Upper lobe of left lung (tissue), 6 donors: Measurements from ENCODE around the gene KCNN4. TPM values are rescaled to one million over a fixed set of nuclear protein-coding genes. Genes with fewer than 3 reads are reported as not detected.
"Not testable (repeated sequence)": the region's sequence is repeated elsewhere in the genome, so short reads cannot be mapped to it uniquely, and the experiment has no call there.

Experiments
- ATAC-seq, 2 donors: fragments of 200-7000 bp; cut with Tn5 transposase; one replicate each; pipeline ENCODE4 v1.9.1; 2022; ENCODE audit warnings: mild to moderate bottlenecking in 2 of 2, moderate library complexity in 2 of 2; ENCODE audit not compliant: low FRiP score in 2 of 2
- DNase-seq, 2 donors: peaks; one replicate each; pipeline ENCODE4 v3.0.0-alpha.2; 2019 to 2020
- H3K27ac ChIP-seq, 4 donors: fragments of 200-600 bp; sonication (generic); one replicate each; pipeline ENCODE4 v1.5.1; 2016 to 2019
- H3K27me3 ChIP-seq, 4 donors: fragments of 200-600 bp; sonication (generic); one replicate each; pipeline ENCODE4 v1.5.1; 2017 to 2019
- H3K36me3 ChIP-seq, 4 donors: fragments of 200-600 bp; sonication (generic); one replicate each; pipeline ENCODE4 v1.5.1; 2016 to 2019
- H3K4me1 ChIP-seq, 4 donors: fragments of 200-600 bp; sonication (generic); one replicate each; pipeline ENCODE4 v1.5.1; 2018 to 2019
- H3K4me3 ChIP-seq, 4 donors: fragments of 200-600 bp; sonication (generic); one replicate each; pipeline ENCODE4 v1.5.1; 2017 to 2019; ENCODE audit warnings: mild to moderate bottlenecking in 2 of 4, moderate library complexity in 1 of 4
- H3K9me3 ChIP-seq, 4 donors: fragments of 200-600 bp; sonication (generic); one replicate each; pipeline ENCODE4 v1.5.1; 2018 to 2019
- CTCF ChIP-seq, 6 experiments: fragments of 450-650 bp in 4 of 6; fragments of 200-600 bp in 2 of 6; sonication (generic) in 2 of 6; IDR thresholded peaks; one replicate each; pipeline ENCODE4 v1.5.1; 2016 to 2019; ENCODE audit warnings: antibody characterized with exemption in 6 of 6
- EP300 ChIP-seq, 4 donors: sonication (generic); formaldehyde crosslinking; IDR thresholded peaks; one replicate each; pipeline ENCODE4 v1.5.1; 2017; ENCODE audit warnings: antibody characterized with exemption in 4 of 4, control low read depth in 2 of 4
- POLR2A ChIP-seq, 4 donors: fragments of 450-650 bp; IDR thresholded peaks; one replicate each; pipeline ENCODE4 v1.5.1; 2016 to 2017; ENCODE audit warnings: antibody characterized with exemption in 4 of 4, mild to moderate bottlenecking in 2 of 4
- POLR2AphosphoS5 ChIP-seq, 2 donors: sonication (generic); formaldehyde crosslinking; IDR thresholded peaks; one replicate each; pipeline ENCODE4 v1.5.1; 2017; ENCODE audit warnings: antibody characterized with exemption in 2 of 2
- WGBS, 2 donors: methylation state at CpG; one replicate each; pipeline ENCODE4 v1.1.5; 2017 to 2018; 5-methylcytosine and 5-hydroxymethylcytosine counted together
- total RNA-seq, 6 donors: library from RNA; depleted of rRNA in 4 of 6; stranded (reverse); fragments of >200 nt in 4 of 6; gene quantifications; one replicate each; pipeline versions ENCODE4 v1.1.0 to v1.2.1, GENCODE V29; 2016 to 2021
- donor health status: DM: no; HTN: no; CAD: no; lungs with moderate emphysema.
- donor health status: DM: no; HTN: yes; CAD: no; lungs with severe emphysema.

The KCNN4 gene
- total RNA-seq, 6 donors from 2014 or later: 4.7 to 43.0 (median 10.4) TPM

- Histone ChIP-seq H3K9me3 (no peaks in the 10 kb centered on the region), H3K27me3 (no peaks in the 10 kb centered on the region), H3K4me1 (peaks cover 42 to 70% (median 49%) of the 10 kb centered on the region in 4 donors), H3K4me3 (no peak overlapping the region), H3K36me3 (no peaks in the 10 kb centered on the region), H3K27ac (peak overlapping the region in 3 of 4 donors; percentile 28 to 78 (median 53))
- WGBS, 2 donors: 3 to 6% methylated on average over 4 of the region's 4 CpGs
- ATAC-seq (no peak), DNase-seq (no peak)
- TF ChIP-seq POLR2A (IDR thresholded peaks at IDR 0.05): no peak
- no peak for TF ChIP-seq CTCF (IDR thresholded peaks at IDR 0.05)
- no peak for TF ChIP-seq EP300 (IDR thresholded peaks at IDR 0.05)
- no peak for TF ChIP-seq POLR2AphosphoS5 (IDR thresholded peaks at IDR 0.05)
Observed at GRCh38 chr19:43777163-43777695, 3.5 kb downstream of the KCNN4 start.

GRCh38 chr19:43776286-43776685, 4.5 kb downstream of the KCNN4 start:
- Histone ChIP-seq H3K36me3 (no peaks in the 10 kb centered on the region), H3K4me3 (no peak overlapping the region), H3K27me3 (no peaks in the 10 kb centered on the region), H3K4me1 (peaks cover 42 to 69% (median 49%) of the 10 kb centered on the region in 4 donors), H3K27ac (no peak overlapping the region), H3K9me3 (no peaks in the 10 kb centered on the region)
- no peak for TF ChIP-seq POLR2A (IDR thresholded peaks at IDR 0.05)
- no peak for TF ChIP-seq CTCF (IDR thresholded peaks at IDR 0.05)
- no peak for TF ChIP-seq POLR2AphosphoS5 (IDR thresholded peaks at IDR 0.05)
- no peak for TF ChIP-seq EP300 (IDR thresholded peaks at IDR 0.05)
- WGBS, 2 donors: 74% methylated on average over 11 of the region's 11 CpGs
- DNase-seq (no peak), ATAC-seq (no peak)

GRCh38 chr19:43775299-43775890, 5.4 kb downstream of the KCNN4 start:
- no peak for TF ChIP-seq EP300 (IDR thresholded peaks at IDR 0.05)
- TF ChIP-seq CTCF (IDR thresholded peaks at IDR 0.05): no peak
- no peak for TF ChIP-seq POLR2AphosphoS5 (IDR thresholded peaks at IDR 0.05)
- no peak for TF ChIP-seq POLR2A (IDR thresholded peaks at IDR 0.05)
- no peaks in the 10 kb centered on the region for H3K27me3 ChIP-seq

GRCh38 chr19:43774940-43775258, 5.9 kb downstream of the KCNN4 start:
- Histone ChIP-seq H3K4me1 (peaks cover 36 to 55% (median 44%) of the 10 kb centered on the region in 4 donors), H3K27ac (peak overlapping the region in 1 of 4 donors; percentile 40)

More at GRCh38 chr19:43775299-43775890, 5.4 kb downstream of the KCNN4 start:
- Histone ChIP-seq H3K9me3 (no peaks in the 10 kb centered on the region), H3K4me3 (no peak overlapping the region), H3K4me1 (peaks cover 39 to 60% (median 46%) of the 10 kb centered on the region in 4 donors), H3K27ac (no peak overlapping the region), H3K36me3 (no peaks in the 10 kb centered on the region)
- ATAC-seq: no peak
- DNase-seq: no peak
- 84 to 89% methylated on average over 7 of the region's 7 CpGs for WGBS, 2 donors

GRCh38 chr19:43774103-43774939, 6.5 kb downstream of the KCNN4 start:
- ATAC-seq (peak; percentile 82 to 88), DNase-seq (peak; percentile 65 to 91)
- H3K9me3 ChIP-seq: no peaks in the 10 kb centered on the region
- peak overlapping the region in 3 of 4 donors; percentile 27 to 33 (median 27) for H3K4me3 ChIP-seq
- peaks cover 30 to 49% (median 38%) of the 10 kb centered on the region in 4 donors for H3K4me1 ChIP-seq
- no peaks in the 10 kb centered on the region for H3K36me3 ChIP-seq
- no peaks in the 10 kb centered on the region for H3K27me3 ChIP-seq
- 14 to 51% methylated on average over 11 to 51 of the region's 63 CpGs for WGBS, 2 donors
- peak; percentile 45 to 96 (median 68) for TF ChIP-seq CTCF (IDR thresholded peaks at IDR 0.05)
- TF ChIP-seq POLR2AphosphoS5 (IDR thresholded peaks at IDR 0.05): peak; percentile 60 to 61
- no peak for TF ChIP-seq POLR2A (IDR thresholded peaks at IDR 0.05)
- peak in 1 of 4 donors; percentile 76 for TF ChIP-seq EP300 (IDR thresholded peaks at IDR 0.05)
- H3K27ac ChIP-seq: peak overlapping the region in 1 of 4 donors; percentile 40

More at GRCh38 chr19:43774940-43775258, 5.9 kb downstream of the KCNN4 start:
- not testable (repeated sequence) for H3K27me3 ChIP-seq, H3K36me3 ChIP-seq, H3K9me3 ChIP-seq, DNase-seq
- ATAC-seq: peak in 1 of 2 donors; percentile 59
- 58 to 81% methylated on average over 11 of the region's 11 CpGs for WGBS, 2 donors
- H3K4me3 ChIP-seq: peak overlapping the region in 2 of 4 donors; percentile 27 to 33
